HEK293 (cell line): Measurements from ENCODE around the gene KHDRBS2.

Source experiments
- CTCF ChIP-seq: fragments of 450-650 bp; formaldehyde crosslinking; IDR thresholded peaks from 2 replicates; pipeline ENCODE4 v1.5.1; 2016; ENCODE audit warnings: missing biosample characterization, missing genetic modification characterization
- PATZ1 ChIP-seq: fragments of 450-650 bp; formaldehyde crosslinking; IDR thresholded peaks from 2 replicates; pipeline ENCODE4 v1.5.1; 2016; ENCODE audit warnings: missing biosample characterization, missing genetic modification characterization
- TCF7L2 ChIP-seq: IDR thresholded peaks from 2 replicates; pipeline ENCODE4 v1.6.1; 2011; ENCODE audit warnings: low read depth, mild to moderate bottlenecking, inconsistent platforms, low read length, moderate library complexity, borderline replicate concordance
- YY1 ChIP-seq: fragments of 450-650 bp; formaldehyde crosslinking; IDR thresholded peaks from 2 replicates; pipeline ENCODE4 v1.5.1; 2018; ENCODE audit warnings: missing biosample characterization, missing genetic modification characterization
- ZBTB11 ChIP-seq: fragments of 450-650 bp; formaldehyde crosslinking; conservative IDR thresholded peaks from 2 replicates; pipeline ENCODE4 v1.5.1; 2016; ENCODE audit warnings: low read depth, missing biosample characterization, missing genetic modification characterization
- ZIC2 ChIP-seq: fragments of 450-650 bp; formaldehyde crosslinking; IDR thresholded peaks from 2 replicates; pipeline ENCODE4 v1.5.1; 2016; ENCODE audit warnings: missing biosample characterization, missing genetic modification characterization
- ZNF324 ChIP-seq: fragments of 450-650 bp; formaldehyde crosslinking; IDR thresholded peaks from 2 replicates; pipeline ENCODE4 v1.5.1; 2016; ENCODE audit warnings: missing biosample characterization, missing genetic modification characterization
- ZNF423 ChIP-seq: fragments of 450-650 bp; formaldehyde crosslinking; IDR thresholded peaks from 2 replicates; pipeline ENCODE4 v1.5.1; 2016; ENCODE audit warnings: missing biosample characterization, missing genetic modification characterization
- ZNF629 ChIP-seq: fragments of 450-650 bp; formaldehyde crosslinking; IDR thresholded peaks from 2 replicates; pipeline ENCODE4 v1.5.1; 2017; ENCODE audit warnings: missing biosample characterization, missing genetic modification characterization
- ZNF701 ChIP-seq: fragments of 450-650 bp; formaldehyde crosslinking; IDR thresholded peaks from 2 replicates; pipeline ENCODE4 v1.5.1; 2016; ENCODE audit warnings: missing biosample characterization, missing genetic modification characterization

GRCh38 chr6:62175195-62175594 lies 110.8 kb downstream of the KHDRBS2 start:
- TF ChIP-seq CTCF (no peak), YY1 (no peak), ZNF629 (tag by site-specific recombination) (no peak), ZNF324 (no peak), TCF7L2 (no peak), ZNF423 (no peak), ZNF701 (tag by site-specific recombination) (no peak), ZIC2 (tag by site-specific recombination) (no peak), ZBTB11 (no peak), PATZ1 (tag by site-specific recombination) (no peak)
